GM21619 (cell line): ENCODE data around the gene WDR4.
"Not testable (repeated sequence)": the region's sequence is repeated elsewhere in the genome, so short reads cannot be mapped to it uniquely, and the experiment has no call there.

ENCODE experiments used
- ATAC-seq: cut with Tn5 transposase; IDR thresholded peaks from one replicate; pipeline ENCODE4 v1.9.1; 2021; ENCODE audit not compliant: unreplicated experiment

The WDR4 gene

DNA sequence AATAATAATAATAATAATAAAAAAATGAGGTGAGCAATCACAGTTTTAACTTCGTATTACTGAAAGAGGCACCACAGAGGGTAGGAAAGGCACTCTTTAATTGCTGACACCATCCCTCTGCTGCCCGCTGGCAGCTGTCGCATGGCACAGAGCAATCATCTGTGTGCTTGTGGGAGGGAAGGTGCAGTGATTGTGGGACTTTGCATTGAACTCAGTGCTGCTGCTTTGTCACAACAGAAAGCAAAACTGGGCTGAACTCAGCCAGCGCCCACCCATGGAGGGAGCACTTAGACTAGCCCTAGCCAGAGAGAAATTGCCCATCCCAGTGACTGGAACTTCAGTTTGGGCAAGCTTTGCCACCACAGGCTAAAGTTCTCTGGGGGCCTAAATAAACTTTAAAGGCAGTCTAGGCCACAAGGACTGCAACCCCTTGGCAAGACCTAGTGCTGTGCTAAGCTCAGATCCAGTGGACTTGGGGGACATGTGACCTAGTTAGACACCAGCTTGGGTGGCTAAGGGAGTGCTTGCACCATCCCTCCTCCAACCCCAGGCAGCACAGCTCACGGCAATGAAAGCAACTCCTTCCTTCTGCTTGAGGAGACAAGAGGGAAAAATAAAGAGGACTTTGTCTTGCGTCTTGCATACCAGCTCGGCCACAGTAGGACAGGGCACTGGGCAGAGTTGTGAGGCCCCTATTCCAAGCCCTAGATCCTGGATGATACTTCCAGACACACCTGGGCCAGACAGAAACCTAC, 59.3 kb downstream of the WDR4 start:
- no peak for ATAC-seq

DNA sequence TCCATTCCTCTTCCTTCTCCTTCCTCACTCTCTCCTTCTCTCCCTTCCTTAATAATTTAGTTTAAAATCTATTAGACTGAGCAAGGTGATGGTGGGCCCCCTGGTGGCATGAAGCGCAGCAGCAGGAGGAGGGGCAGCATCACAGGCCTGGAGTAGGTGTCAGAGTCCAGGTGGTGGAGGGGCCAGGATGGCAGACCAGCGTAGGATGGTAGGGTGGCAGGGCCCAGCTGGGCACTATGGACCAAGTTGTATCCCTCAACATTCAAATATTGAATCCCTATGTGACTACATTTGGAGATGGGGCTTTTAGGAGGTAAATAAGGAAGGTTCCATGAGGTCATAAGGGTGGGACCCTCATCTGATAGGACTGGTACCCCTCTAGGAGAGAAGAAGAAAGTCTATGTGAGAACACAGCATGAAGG, 61.0 kb downstream of the WDR4 start:
- no peak for ATAC-seq

DNA sequence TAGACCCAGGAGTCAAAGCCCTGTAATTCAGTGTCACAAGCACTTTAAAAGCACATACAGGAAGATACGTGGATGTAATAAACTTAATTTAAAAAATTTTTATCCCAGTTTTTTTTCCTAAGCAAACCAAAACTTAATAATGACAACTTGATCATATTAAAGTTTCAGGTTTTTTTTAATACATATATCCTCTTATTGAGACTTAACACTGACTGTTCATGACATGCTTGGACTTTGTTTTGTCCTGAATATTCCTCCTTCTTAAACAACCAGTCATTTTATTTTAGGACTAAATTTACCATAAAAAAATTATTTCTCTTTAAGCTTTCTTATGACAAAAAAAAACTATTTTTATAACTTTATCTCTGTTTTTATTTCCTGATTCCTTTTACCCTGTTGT, 64.1 kb downstream of the WDR4 start:
- ATAC-seq: no peak

DNA sequence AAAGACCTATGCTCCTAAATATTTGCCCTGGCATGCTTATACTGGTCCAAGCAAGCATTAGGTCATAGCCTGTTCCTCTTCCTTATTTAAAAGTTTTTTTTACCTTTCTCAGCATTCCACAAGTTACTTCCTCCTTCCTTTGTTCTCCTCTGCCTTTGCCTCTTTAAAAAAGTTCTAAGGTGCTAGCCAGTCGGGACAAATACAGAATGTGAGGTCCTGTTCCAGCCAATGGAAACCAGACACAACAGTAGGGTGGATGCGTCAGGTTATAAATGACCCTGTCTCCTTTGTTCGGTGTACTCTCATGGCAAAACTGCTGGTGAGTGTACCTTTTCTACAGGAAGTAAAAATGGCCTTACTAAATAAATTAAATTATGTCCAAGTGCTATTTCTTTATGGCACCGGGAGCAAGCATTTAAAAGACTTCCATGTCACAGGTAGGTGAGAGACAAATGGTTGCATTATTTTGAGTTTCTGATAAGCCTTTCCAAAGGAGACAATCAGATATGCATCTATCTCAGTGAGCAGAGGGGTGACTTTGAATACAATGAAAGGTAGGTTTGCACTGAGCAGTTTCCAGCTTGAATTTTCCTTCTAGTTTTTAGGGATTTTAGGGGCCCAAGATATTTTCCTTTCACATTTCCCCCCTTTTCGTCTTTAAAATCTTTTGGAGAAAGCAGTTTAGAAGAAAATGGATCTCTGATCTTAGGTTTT, 66.7 kb downstream of the WDR4 start:
- ATAC-seq: not testable (repeated sequence)

DNA sequence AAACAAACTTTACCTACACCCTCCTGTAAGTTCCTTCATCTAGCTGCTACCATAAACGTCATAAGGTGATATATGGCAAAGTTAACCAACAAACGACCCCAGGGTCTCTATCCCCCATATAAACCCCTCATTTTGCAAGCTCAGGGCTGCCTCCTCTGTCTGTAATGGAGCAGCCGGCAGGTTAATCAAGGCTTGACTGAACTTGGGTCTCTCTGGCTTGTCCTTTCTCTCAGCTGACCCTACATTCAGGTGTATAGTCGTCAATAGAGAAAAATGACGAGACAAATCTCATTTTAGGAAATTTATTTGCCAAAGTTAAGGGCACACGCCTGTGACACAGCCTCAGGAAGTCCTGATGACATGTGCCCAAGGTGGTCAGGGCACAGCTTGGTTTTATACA, 67.4 kb downstream of the WDR4 start:
- no peak for ATAC-seq

DNA sequence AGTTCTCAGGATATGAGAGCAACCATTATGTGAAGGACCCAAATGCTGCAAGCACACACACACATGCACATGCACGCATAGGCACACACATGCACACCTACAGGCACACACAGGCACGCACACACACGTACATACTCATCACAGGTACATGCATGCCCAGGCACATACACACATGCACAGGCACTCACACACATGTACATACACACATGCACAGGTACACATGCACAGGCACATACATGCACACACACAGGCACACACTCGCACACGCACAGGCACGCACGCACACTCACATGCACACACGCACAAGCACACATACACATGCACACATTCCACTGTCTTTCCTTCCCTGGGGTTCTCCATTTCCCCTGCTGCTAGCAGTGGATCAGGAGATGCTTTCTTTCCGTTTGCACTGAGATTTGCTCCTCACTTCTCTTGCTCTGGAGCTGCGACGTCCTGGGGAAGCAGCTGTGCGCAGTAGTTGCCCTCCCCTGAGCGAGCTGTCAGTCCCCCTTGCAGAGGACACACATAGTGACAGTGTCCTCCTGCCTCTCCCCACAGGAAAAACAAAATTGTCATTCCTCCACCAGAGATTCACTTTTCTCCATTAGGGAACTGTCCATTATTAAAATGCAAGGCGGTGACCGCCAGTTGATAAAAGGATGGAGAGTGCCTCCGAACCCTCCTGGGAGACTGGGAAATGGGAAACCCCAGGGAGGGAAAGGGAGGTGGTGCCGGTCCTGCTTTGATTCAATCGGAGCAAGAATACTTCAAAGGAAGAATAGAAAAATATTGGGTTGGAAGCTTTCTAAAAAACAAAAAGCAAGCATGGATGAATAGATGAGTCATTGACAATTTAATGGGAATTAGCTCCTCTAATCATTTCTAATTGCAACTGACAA, 69.5 kb downstream of the WDR4 start:
- no peak for ATAC-seq

DNA sequence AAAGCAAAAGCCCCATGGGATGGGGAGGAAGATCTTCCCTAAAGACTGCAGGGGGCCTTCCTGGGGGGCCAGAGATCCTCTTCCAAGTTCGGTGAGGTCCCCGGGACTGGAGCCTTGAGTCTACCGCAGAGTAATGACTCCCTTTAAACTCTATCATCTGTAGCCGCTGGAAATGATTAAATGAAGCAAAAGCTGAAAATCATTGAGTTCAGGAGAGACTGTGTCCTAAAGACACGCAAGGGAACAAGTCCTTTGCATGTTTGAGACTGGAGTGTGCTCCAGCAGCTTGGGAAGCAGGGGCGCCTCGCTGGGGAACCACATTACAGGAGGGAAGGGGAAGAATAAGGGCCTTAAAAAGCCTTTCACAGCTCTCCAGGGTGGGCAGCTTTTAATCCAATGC, 70.2 kb downstream of the WDR4 start:
- no peak for ATAC-seq

DNA sequence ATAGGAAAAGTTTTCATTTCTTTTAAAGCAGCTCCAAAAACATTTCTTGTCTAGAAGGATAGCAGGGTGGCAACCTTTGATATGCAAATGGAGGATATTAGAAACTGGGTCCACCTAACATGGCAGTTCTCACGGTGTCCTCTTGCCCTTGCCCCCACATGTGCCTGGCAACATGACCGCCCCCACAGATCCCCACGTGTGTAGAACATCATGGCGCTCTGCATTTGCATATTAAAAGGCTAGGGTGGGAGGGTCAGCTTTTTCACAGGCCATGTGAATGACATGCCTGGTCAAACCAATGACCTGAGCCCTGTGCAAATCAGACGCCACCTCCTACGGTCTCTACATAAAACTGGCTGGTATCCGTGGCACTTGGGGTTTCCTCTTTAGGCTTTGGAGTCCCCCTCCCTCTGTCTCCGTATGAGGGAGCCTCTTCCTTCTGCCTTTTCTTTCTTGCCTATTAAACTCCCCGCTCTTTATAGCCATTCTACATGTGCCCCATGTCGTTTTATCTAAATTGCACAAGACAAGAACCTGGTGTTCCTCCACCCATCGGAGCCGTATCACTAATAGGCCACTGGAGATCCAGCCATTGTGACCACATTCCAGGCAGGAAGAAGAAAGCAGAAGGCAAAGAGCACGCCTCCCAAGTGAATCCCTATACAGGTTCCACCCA, 71.3 kb downstream of the WDR4 start:
- no peak for ATAC-seq

DNA sequence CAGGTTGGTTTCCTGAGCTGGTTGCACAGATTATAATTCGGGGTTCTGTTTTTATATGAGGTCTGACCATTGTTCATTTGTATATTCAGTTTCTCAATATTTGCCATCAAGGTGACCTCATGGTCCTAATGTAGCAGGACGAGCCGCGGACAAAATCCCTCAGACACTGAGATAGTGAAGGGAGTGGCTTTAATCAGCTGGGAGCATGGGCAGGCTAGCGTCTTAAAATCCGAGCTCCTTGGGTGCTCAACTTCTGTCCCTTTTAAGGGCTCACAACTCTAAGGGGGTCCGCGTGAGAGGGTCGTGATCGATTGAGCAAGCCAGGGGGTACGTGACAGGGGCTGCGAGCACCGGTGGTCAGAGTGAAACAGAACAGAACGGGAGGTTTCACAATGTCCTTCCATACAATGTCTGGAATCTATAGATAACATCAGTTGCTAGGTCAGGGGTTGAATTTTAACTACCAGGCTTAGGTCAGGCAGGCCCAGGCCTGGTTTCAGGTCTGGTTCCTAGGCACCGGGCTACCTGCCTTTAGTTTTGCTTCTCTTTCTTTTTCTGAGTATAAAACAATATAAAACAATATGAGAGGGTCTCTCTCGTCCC, 71.9 kb downstream of the WDR4 start:
- not testable (repeated sequence) for ATAC-seq

DNA sequence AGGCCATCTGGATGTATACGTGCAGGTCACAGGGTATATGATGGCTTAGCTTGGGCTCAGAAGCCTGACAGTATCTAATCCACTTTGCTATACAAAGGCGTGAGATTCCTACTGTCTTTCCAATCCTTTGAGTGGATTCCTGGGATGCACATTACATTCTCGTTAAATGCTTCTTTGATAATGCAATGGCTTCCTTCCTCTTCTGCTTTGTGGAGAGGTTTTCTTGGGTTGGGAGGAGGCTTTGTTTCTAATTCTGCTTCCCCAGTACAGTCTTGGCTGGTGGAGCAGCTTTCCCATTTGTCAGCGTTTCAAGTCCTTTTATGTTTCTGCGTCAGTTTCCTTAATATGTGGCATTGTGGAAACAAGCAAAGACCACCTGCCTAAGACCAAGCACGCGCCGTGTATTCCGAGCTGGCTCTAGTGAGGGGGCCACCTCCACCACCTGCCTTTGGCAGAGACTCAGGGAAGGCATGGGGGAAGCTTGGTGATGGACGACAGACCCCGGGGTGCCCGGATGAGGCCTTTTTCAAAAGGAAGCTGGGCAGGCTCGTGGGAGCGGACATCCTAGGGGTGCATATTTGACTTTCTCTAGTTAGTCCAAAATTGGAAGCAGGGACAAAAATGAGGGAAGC, 72.7 kb downstream of the WDR4 start:
- no peak for ATAC-seq

DNA sequence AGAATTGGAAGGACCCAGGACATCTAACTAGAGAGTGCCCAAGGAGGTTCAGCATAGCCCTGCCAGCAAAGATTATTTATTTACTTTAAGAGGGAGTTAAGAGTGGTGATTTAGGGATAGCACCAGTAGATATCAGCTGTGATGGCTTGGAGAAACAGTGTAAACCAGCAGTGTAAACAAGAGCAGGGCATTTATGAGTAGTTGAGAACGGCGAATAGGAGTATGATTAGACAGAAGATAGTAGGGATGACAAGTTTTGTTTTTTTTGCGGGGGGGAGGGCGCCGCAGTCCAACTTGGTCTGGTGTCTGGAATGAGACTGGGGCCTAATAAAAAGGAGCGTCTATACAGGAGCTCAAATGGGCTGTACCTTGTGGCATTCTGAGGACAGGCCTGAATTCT, 77.7 kb downstream of the WDR4 start:
- not testable (repeated sequence) for ATAC-seq

DNA sequence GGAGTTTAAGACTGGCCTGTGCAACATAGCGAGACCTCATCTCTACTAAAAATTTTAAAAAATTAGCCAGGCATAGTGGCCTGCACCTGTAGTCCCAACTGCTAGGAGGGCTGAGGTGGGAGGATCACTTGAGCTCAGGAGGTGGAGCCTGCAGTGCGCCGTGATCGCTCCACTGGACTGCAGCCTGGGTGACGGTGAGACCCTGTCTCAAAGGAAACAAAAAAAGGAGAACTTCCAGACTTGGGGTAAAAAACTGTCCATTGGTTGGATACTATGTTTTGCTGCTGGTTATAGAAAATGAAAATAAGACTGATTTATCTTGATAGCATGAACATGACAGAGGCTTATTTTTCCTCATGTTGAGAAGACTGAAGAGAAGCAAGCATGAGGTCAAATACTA, 79.4 kb downstream of the WDR4 start:
- ATAC-seq: no peak

DNA sequence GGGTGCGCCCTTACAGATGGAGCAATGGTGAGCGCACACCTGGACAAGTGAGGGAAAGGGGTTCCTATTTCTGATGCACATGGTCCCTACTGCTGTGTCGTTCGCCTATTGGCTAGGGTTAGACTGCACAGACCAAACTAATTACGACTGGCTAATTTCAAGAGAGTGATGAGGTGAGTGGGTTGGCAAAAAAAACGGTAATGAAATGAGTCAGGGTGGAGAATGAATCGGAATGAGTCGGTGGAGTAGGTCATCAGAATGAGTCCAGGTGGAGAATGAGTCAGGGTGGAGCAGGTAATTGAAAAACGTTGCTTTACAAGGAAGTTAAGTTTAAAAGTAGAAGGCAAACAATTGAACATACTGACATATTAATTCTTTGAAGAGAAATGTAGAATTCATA, 79.8 kb downstream of the WDR4 start:
- ATAC-seq: no peak
